GM18517 (cell line): Measurements from ENCODE around the gene RIC8B.

Source experiments
- ATAC-seq: cut with Tn5 transposase; IDR thresholded peaks from one replicate; pipeline ENCODE4 v1.9.1; 2021; ENCODE audit warnings: mild to moderate bottlenecking, moderate library complexity; ENCODE audit not compliant: unreplicated experiment

The RIC8B gene

GRCh38 chr12:106926657-106927056 is 152.2 kb downstream of the RIC8B start:
- ATAC-seq, result no peak

- ATAC-seq, result no peak
Measured at GRCh38 chr12:106934277-106934676, 159.8 kb downstream of the RIC8B start.
